ENCODE data around the gene CNGA1. TPM values are rescaled to one million over a fixed set of nuclear protein-coding genes. Genes with fewer than 3 reads are reported as not detected.
A peak's percentile ranks its signal among the peaks of the same experiment; 100 is the strongest.

Gene CNGA1
- total and polyA plus RNA-seq, 3 donors from 2014 or later = 0.28 to 1.7 (median 0.47) TPM

GRCh38 chr4:47972181-47972580, 44.3 kb downstream of the CNGA1 start:
- Histone ChIP-seq H3K27ac (no peak overlapping the region), H3K4me3 (no peak overlapping the region), H3K9me3 (no peaks in the 10 kb centered on the region), H3K27me3 (no peaks in the 10 kb centered on the region), H3K4me1 (peaks cover 6% of the 10 kb centered on the region), H3K36me3 (ENCODE audit: low read depth, missing control alignments) (no peaks in the 10 kb centered on the region)
- DNase-seq = no peak
- TF ChIP-seq POLR2A (IDR thresholded peaks at IDR 0.05) = no peak
- no peak for TF ChIP-seq CTCF (IDR thresholded peaks at IDR 0.05)
- intact Hi-C loops (cut with DNase I; ENCODE audit: low total_unique reads) = no loop called here
- WGBS, 2 donors = 88 to 95% methylated on average over 1 of the region's 1 CpG

DNA sequence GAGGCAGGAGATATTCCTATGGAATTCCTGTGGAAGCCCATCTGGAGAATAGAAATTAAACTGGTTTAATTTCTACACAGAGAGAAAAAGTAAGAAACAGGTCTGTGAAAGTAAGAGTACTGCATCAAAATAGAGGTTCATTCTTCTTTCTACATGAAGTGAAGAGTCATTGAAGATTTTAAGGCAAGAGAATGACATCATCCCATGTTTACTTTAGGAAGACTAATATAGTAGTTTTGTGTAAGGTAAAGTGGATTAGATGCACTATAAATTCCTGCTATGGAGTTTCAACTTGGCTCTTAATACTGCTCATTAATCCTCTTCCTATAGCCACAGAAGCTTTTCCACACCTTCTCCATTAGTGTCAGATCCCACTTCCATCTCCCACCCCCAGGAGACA, 47.6 kb downstream of the CNGA1 start:
- H3K36me3 ChIP-seq (ENCODE audit: low read depth, missing control alignments) = no peaks in the 10 kb centered on the region
- H3K27ac ChIP-seq = no peak overlapping the region
- TF ChIP-seq CTCF (IDR thresholded peaks at IDR 0.05) (no peak), POLR2A (IDR thresholded peaks at IDR 0.05) (no peak)
- no peak overlapping the region for H3K4me3 ChIP-seq
- H3K9me3 ChIP-seq = no peaks in the 10 kb centered on the region
- no peaks in the 10 kb centered on the region for H3K27me3 ChIP-seq
- DNase-seq = no peak
- intact Hi-C loops (cut with DNase I; ENCODE audit: low total_unique reads) = no loop called here
- no peaks in the 10 kb centered on the region for H3K4me1 ChIP-seq

DNA sequence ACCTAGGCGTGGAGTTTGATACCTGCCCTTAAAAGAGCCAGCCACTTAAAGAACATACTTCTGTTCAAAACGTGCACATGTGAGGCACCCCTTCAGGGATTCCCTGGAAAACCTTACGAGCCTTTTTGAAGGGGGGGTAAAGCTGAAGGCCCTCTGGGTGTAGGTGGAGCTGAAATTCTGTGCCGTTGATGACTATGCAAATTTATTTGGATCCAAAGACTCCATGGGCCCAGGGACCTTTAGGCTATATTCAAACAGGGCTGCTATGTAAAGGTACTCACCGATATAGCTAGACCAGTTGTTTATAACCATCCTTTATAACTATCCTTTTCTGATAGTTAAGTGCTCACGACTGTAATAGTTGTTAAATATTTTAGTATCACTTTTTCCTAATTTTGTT, 61.8 kb downstream of the CNGA1 start:
- Histone ChIP-seq H3K4me3 (peak overlapping the region in 1 of 2 donors; percentile 20), H3K27ac (no peak overlapping the region), H3K27me3 (no peaks in the 10 kb centered on the region), H3K9me3 (no peaks in the 10 kb centered on the region), H3K4me1 (no peaks in the 10 kb centered on the region), H3K36me3 (ENCODE audit: low read depth, missing control alignments) (no peaks in the 10 kb centered on the region)
- DNase-seq = no peak
- intact Hi-C loops (cut with DNase I; ENCODE audit: low total_unique reads) = no loop called here
- TF ChIP-seq CTCF (IDR thresholded peaks at IDR 0.05) (no peak), POLR2A (IDR thresholded peaks at IDR 0.05) (no peak)
- WGBS, 2 donors = 55 to 62% methylated on average over 6 of the region's 6 CpGs

DNA sequence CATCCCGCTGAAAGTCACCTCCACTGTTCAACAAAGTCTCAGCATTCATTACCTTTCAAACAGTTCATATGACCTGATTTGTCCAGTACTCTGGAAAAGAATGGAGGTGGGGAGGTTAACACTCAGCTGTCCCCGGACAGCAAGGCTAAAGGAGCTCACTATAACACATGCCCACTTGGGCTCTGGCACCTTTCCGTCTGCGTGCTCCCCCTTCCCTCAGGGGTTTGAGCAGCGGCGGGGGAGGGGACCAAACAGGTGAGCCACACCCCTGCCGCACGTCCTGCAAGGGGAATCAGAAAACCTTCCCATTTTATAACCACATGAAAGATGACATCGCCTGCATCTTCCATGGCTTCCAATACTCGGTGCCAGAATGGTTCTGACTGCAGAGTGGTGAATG, 62.2 kb downstream of the CNGA1 start:
- TF ChIP-seq POLR2A (IDR thresholded peaks at IDR 0.05) = no peak
- no peak for TF ChIP-seq CTCF (IDR thresholded peaks at IDR 0.05)
- DNase-seq = no peak
- Histone ChIP-seq H3K36me3 (ENCODE audit: low read depth, missing control alignments) (no peaks in the 10 kb centered on the region), H3K9me3 (no peaks in the 10 kb centered on the region), H3K27ac (no peak overlapping the region), H3K4me3 (peak overlapping the region in 1 of 2 donors; percentile 20), H3K4me1 (no peaks in the 10 kb centered on the region), H3K27me3 (no peaks in the 10 kb centered on the region)
- 35 to 42% methylated on average over 10 of the region's 10 CpGs for WGBS, 2 donors
- intact Hi-C loops (cut with DNase I; ENCODE audit: low total_unique reads) = no loop called here

DNA sequence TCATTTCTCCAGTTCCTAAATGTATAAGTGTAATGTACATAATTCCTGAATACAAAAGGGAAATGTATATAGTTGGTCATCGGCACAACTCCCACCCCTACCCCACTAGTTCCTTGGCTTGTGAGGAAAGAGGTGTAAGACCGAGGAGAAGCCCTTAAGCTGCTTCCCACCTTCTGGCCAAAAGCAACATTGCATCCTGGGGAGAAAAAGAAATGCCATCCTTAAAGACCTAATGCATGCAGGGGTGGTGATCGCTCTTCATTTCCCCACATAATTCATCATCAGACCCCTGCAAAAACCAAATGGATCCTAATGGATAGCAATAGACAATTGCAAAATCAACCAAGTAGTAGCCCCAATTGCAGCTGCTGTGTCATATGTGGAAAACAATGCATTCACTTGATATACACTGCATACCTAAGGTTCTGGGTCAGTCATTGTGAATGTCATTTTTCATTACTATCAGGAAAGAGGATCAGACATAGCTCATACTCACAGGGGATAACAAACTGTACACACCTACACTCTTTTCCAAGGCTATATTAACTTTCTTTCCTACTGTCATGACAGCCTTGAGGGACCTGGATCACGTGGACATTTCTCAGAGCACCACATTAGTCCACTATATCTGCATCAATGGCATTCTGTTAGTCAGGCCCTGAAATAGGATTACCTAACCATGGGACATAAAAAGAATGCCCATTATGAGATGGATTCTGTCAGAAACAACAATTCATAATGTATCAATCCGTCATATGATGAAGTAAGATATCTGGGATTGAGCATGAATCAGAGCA, 70.4 kb downstream of the CNGA1 start:
- no peaks in the 10 kb centered on the region for H3K9me3 ChIP-seq
- no peak overlapping the region for H3K27ac ChIP-seq
- no peak for DNase-seq
- no peaks in the 10 kb centered on the region for H3K36me3 ChIP-seq (ENCODE audit: low read depth, missing control alignments)
- H3K4me3 ChIP-seq = no peak overlapping the region
- no peaks in the 10 kb centered on the region for H3K4me1 ChIP-seq
- no peak for TF ChIP-seq CTCF (IDR thresholded peaks at IDR 0.05)
- no peak for TF ChIP-seq POLR2A (IDR thresholded peaks at IDR 0.05)
- intact Hi-C loops (cut with DNase I; ENCODE audit: low total_unique reads) = no loop called here
- WGBS, 2 donors = 84 to 90% methylated on average over 5 of the region's 5 CpGs
- no peaks in the 10 kb centered on the region for H3K27me3 ChIP-seq

All from testis (tissue), 3 donors.